CD4-positive, alpha-beta T cell (primary cell): ENCODE data around the gene SVIL. TPM values are rescaled to one million over a fixed set of nuclear protein-coding genes. Genes with fewer than 3 reads are reported as not detected.

Source experiments
- ATAC-seq: fragments of 200-7000 bp; cut with Tn5 transposase; one replicate; pipeline ENCODE4 v1.10.0; 2022; ENCODE audit warnings: mild to moderate bottlenecking; ENCODE audit not compliant: poor library complexity
- CTCF ChIA-PET: fragments of 350-600 bp; sonication (Branson Sonifier 250); formaldehyde crosslinking; loops from one replicate; lab custom pipeline; 2021; ENCODE audit warnings: antibody characterized with exemption, inconsistent platforms; lab: Charles Lee
- POLR2A ChIA-PET: fragments of 350-600 bp; sonication (Branson Sonifier 250); formaldehyde crosslinking; loops from one replicate; lab custom pipeline; 2021; ENCODE audit warnings: antibody characterized with exemption, inconsistent platforms; lab: Charles Lee
- DNase-seq, 14 experiments: peaks; one replicate each; pipeline ENCODE4 v3.0.0-alpha.2; 2013 to 2020; ENCODE audit warnings: mixed read lengths in 2 of 14
- H3K27ac ChIP-seq, 2 donors: one replicate each; pipeline versions ENCODE4 v1.5.1 to v1.7.0; 2013; ENCODE audit warnings: low read length in 2 of 2, low read depth in 1 of 2, mild to moderate bottlenecking in 1 of 2
- H3K27me3 ChIP-seq, 2 experiments: 1 replicate in 1 of 2; 2 replicates in 1 of 2; pipeline versions ENCODE4 v1.6.1 to v1.7.0; 2013; ENCODE audit warnings: low read length in 2 of 2, control low read depth in 1 of 2, mild to moderate bottlenecking in 1 of 2, moderate library complexity in 1 of 2; ENCODE audit not compliant: insufficient read depth in 2 of 2, control insufficient read depth in 1 of 2
- H3K36me3 ChIP-seq: one replicate; pipeline ENCODE4 v1.6.1; 2013; ENCODE audit warnings: low read length, control low read depth; ENCODE audit not compliant: insufficient read depth
- H3K4me1 ChIP-seq: one replicate; pipeline ENCODE4 v1.6.1; 2013; ENCODE audit warnings: low read length, control low read depth; ENCODE audit not compliant: insufficient read depth
- H3K4me3 ChIP-seq: one replicate; pipeline ENCODE4 v1.5.1; 2013; ENCODE audit warnings: mild to moderate bottlenecking, low read length, moderate library complexity
- H3K9me3 ChIP-seq, 2 experiments: 1 replicate in 1 of 2; 2 replicates in 1 of 2; pipeline versions ENCODE4 v1.6.1 to v1.7.0; 2013; ENCODE audit warnings: low read length in 2 of 2, mild to moderate bottlenecking in 2 of 2, control low read depth in 1 of 2, moderate library complexity in 1 of 2; ENCODE audit not compliant: control insufficient read depth in 1 of 2, insufficient read depth in 1 of 2
- H3K27ac Mint-ChIP-seq: one replicate; pipeline ENCODE4 v1.8.0; 2020; ENCODE audit warnings: mixed read lengths
- H3K27me3 Mint-ChIP-seq: one replicate; pipeline ENCODE4 v1.8.0; 2021; ENCODE audit warnings: mixed read lengths
- H3K36me3 Mint-ChIP-seq: one replicate; pipeline ENCODE4 v1.8.0; 2021; ENCODE audit warnings: low read depth, mixed read lengths
- H3K4me1 Mint-ChIP-seq: one replicate; pipeline ENCODE4 v1.8.0; 2021; ENCODE audit warnings: low read depth, mixed read lengths
- H3K4me3 Mint-ChIP-seq: one replicate; pipeline ENCODE4 v1.8.0; 2020; ENCODE audit warnings: mild to moderate bottlenecking, mixed read lengths
- H3K9me3 Mint-ChIP-seq: one replicate; pipeline ENCODE4 v1.8.0; 2020; ENCODE audit warnings: mixed read lengths
- intact Hi-C, 2 experiments: fragments of 100-400 bp; cut with DNase I in 1 of 2; cut with micrococcal nuclease in 1 of 2; formaldehyde crosslinking; loops; one replicate each; pipeline versions ENCODE4 v1.15.1 to v1.9.0; 2023 to 2025; cut with DNase I, micrococcal nuclease
- total RNA-seq, 174 experiments: library from RNA in 2 of 174; stranded (reverse) in 2 of 174; gene quantifications; one replicate each; pipeline ENCODE4 v1.2.3 and lab custom pipeline; 2021 to 2026
- TF ChIP-seq, protein P1 (sequence below): fragments of 200-600 bp; IDR thresholded peaks from one replicate; pipeline ENCODE4 v1.8.0; 2022; ENCODE audit warnings: antibody characterized with exemption, mild to moderate bottlenecking

SVIL gene
- total RNA-seq, 2 experiments from 2014 or later = 38.5 to 40.3 TPM

GRCh38 chr10:29651767-29652166 is 17.0 kb upstream of the SVIL start:
- ChIA-PET CTCF (no interaction called here), POLR2A (no interaction called here)
- H3K4me3 ChIP-seq = no peak overlapping the region
- H3K27me3 ChIP-seq = no peaks in the 10 kb centered on the region
- no peak overlapping the region for H3K27ac Mint-ChIP-seq
- no peaks in the 10 kb centered on the region for H3K9me3 ChIP-seq
- no peaks in the 10 kb centered on the region for H3K27me3 Mint-ChIP-seq
- TF ChIP-seq, protein P1, sequence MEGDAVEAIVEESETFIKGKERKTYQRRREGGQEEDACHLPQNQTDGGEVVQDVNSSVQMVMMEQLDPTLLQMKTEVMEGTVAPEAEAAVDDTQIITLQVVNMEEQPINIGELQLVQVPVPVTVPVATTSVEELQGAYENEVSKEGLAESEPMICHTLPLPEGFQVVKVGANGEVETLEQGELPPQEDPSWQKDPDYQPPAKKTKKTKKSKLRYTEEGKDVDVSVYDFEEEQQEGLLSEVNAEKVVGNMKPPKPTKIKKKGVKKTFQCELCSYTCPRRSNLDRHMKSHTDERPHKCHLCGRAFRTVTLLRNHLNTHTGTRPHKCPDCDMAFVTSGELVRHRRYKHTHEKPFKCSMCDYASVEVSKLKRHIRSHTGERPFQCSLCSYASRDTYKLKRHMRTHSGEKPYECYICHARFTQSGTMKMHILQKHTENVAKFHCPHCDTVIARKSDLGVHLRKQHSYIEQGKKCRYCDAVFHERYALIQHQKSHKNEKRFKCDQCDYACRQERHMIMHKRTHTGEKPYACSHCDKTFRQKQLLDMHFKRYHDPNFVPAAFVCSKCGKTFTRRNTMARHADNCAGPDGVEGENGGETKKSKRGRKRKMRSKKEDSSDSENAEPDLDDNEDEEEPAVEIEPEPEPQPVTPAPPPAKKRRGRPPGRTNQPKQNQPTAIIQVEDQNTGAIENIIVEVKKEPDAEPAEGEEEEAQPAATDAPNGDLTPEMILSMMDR = no peak
- peaks cover 59% of the 10 kb centered on the region for H3K4me1 Mint-ChIP-seq
- no peak for DNase-seq
- ATAC-seq = no peak
- peaks cover 4% of the 10 kb centered on the region for H3K36me3 ChIP-seq
- H3K27ac ChIP-seq = no peak overlapping the region
- peaks cover 16% of the 10 kb centered on the region for H3K4me1 ChIP-seq
- no peaks in the 10 kb centered on the region for H3K9me3 Mint-ChIP-seq
- no peak overlapping the region for H3K4me3 Mint-ChIP-seq
- H3K36me3 Mint-ChIP-seq = peaks cover 47% of the 10 kb centered on the region
- intact Hi-C loops = no loop called here

DNA sequence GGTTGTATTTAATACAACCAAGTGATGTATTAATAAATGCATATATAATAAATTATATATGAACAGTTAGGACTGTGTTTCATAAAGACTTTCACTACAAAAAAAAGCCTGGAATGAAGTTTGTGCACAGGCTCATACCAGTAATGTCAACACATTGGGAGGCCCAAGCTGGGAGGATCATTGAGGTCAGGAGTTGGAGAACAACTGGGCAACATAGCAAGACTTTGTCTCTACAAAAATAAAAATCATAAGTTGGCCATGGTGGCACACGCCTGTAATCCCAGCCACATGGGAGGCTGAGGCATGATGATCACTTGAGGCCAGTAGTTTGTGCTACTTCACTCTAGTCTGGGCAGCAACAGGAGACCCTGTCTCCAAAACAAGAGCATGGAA is 15.8 kb upstream of the SVIL start:
- TF ChIP-seq, protein P1 = no peak
- ChIA-PET POLR2A (no interaction called here), CTCF (no interaction called here)
- Mint-ChIP-seq H3K4me1 (peaks cover 72% of the 10 kb centered on the region), H3K4me3 (no peak overlapping the region), H3K9me3 (no peaks in the 10 kb centered on the region), H3K27me3 (no peaks in the 10 kb centered on the region), H3K27ac (peak overlapping the region; percentile 45), H3K36me3 (peaks cover 35% of the 10 kb centered on the region)
- Histone ChIP-seq H3K4me1 (peaks cover 27% of the 10 kb centered on the region), H3K27me3 (no peaks in the 10 kb centered on the region), H3K9me3 (no peaks in the 10 kb centered on the region), H3K36me3 (peaks cover 4% of the 10 kb centered on the region), H3K27ac (no peak overlapping the region), H3K4me3 (no peak overlapping the region)
- no peak for ATAC-seq
- intact Hi-C loops = no loop called here
- no peak for DNase-seq

GRCh38 chr10:29649561-29650551 is 15.1 kb upstream of the SVIL start:
- no peaks in the 10 kb centered on the region for H3K27me3 Mint-ChIP-seq
- H3K9me3 Mint-ChIP-seq = no peaks in the 10 kb centered on the region
- TF ChIP-seq, protein P1 = no peak
- H3K27ac Mint-ChIP-seq = peak overlapping the region; percentile 78
- no peak overlapping the region for H3K4me3 ChIP-seq
- ATAC-seq (no peak), DNase-seq (no peak)
- ChIA-PET POLR2A (interaction anchor here (0.5 kb wide), 1 partner anchor 519 kb away, joined by 3 read pairs; no protein-coding TSS in a partner anchor), CTCF (interaction anchor here (1.3 to 2.2 kb wide), 2 partner anchors 8 to 86 kb away, joined by 3 to 9 read pairs; no protein-coding TSS in a partner anchor)
- H3K4me1 ChIP-seq = peaks cover 27% of the 10 kb centered on the region
- H3K36me3 ChIP-seq = peaks cover 3% of the 10 kb centered on the region
- H3K27me3 ChIP-seq = no peaks in the 10 kb centered on the region
- H3K9me3 ChIP-seq = no peaks in the 10 kb centered on the region
- peaks cover 28% of the 10 kb centered on the region for H3K36me3 Mint-ChIP-seq
- intact Hi-C loops = loop anchor here in 1 of 2 experiments (5.0 kb wide), 1 partner anchor 32 kb away; no protein-coding TSS in a partner anchor
- peaks cover 76% of the 10 kb centered on the region for H3K4me1 Mint-ChIP-seq
- no peak overlapping the region for H3K27ac ChIP-seq
- H3K4me3 Mint-ChIP-seq = no peak overlapping the region
